HEK293 (cell line): ENCODE data around the gene ERRFI1.

Experiments
- TCF7L2 ChIP-seq: IDR thresholded peaks from 2 replicates; pipeline ENCODE4 v1.6.1; 2011; ENCODE audit warnings: low read depth, mild to moderate bottlenecking, inconsistent platforms, low read length, moderate library complexity, borderline replicate concordance
- YY1 ChIP-seq: fragments of 450-650 bp; formaldehyde crosslinking; IDR thresholded peaks from 2 replicates; pipeline ENCODE4 v1.5.1; 2018; ENCODE audit warnings: missing biosample characterization, missing genetic modification characterization
- ZNF121 ChIP-seq: fragments of 450-650 bp; formaldehyde crosslinking; IDR thresholded peaks from 2 replicates; pipeline ENCODE4 v1.5.1; 2016; ENCODE audit warnings: missing biosample characterization, missing genetic modification characterization
- ZNF214 ChIP-seq: fragments of 450-650 bp; formaldehyde crosslinking; IDR thresholded peaks from 2 replicates; pipeline ENCODE4 v1.5.1; 2017; ENCODE audit warnings: missing biosample characterization, mild to moderate bottlenecking, missing genetic modification characterization, borderline replicate concordance
- TF ChIP-seq, protein P1 (sequence below): fragments of 450-650 bp; formaldehyde crosslinking; IDR thresholded peaks from 2 replicates; pipeline ENCODE4 v1.5.1; 2016; ENCODE audit warnings: missing biosample characterization, missing genetic modification characterization
- TF ChIP-seq, protein P2 (sequence below): fragments of 450-650 bp; formaldehyde crosslinking; IDR thresholded peaks from 2 replicates; pipeline ENCODE4 v1.5.1; 2016; ENCODE audit warnings: missing biosample characterization, missing genetic modification characterization
- TF ChIP-seq, protein P3 (sequence below): fragments of 450-650 bp; formaldehyde crosslinking; optimal IDR thresholded peaks from 2 replicates; pipeline ENCODE3; 2016; ENCODE audit warnings: missing biosample characterization, mild to moderate bottlenecking, missing genetic modification characterization
- TF ChIP-seq, protein P4 (sequence below): fragments of 450-650 bp; formaldehyde crosslinking; IDR thresholded peaks from 2 replicates; pipeline ENCODE4 v1.5.1; 2017; ENCODE audit warnings: missing biosample characterization, mild to moderate bottlenecking, missing genetic modification characterization, moderate library complexity

DNA sequence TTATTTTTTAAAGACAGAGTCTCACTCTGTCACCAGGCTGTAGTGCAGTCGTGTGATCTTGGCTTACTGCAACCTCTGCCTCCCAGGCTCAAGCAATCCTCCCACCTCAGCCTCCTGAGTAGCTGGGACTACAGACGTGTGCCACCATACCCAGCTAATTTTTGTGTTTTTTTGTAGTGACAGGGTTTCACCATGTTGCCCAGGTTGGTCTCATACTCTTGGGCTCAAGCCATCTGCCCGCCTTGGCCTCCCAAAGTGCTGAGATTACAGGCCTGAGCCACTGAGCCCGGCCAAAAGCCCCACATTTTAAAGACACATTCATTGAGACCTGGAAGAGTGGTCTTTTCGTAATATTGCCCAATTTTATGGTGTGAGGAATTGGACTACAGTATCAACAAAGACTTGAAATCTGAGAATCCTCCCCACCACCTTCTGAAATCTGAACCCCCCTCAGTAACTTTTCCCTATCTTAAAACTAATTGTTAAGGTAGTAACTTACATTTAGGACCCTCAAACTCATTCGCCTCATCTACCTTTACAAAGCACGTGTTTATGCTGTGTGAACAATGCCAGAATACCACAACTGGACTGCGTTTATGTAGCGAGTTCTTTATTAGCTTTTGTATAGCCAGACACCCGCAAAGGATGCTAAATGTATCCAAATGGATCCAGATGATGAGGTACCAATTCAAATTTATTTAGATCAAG is 2.7 kb downstream of the ERRFI1 start:
- TF ChIP-seq, protein P1, sequence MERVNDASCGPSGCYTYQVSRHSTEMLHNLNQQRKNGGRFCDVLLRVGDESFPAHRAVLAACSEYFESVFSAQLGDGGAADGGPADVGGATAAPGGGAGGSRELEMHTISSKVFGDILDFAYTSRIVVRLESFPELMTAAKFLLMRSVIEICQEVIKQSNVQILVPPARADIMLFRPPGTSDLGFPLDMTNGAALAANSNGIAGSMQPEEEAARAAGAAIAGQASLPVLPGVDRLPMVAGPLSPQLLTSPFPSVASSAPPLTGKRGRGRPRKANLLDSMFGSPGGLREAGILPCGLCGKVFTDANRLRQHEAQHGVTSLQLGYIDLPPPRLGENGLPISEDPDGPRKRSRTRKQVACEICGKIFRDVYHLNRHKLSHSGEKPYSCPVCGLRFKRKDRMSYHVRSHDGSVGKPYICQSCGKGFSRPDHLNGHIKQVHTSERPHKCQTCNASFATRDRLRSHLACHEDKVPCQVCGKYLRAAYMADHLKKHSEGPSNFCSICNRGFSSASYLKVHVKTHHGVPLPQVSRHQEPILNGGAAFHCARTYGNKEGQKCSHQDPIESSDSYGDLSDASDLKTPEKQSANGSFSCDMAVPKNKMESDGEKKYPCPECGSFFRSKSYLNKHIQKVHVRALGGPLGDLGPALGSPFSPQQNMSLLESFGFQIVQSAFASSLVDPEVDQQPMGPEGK (tag by site-specific recombination): no peak
- TF ChIP-seq, protein P2, sequence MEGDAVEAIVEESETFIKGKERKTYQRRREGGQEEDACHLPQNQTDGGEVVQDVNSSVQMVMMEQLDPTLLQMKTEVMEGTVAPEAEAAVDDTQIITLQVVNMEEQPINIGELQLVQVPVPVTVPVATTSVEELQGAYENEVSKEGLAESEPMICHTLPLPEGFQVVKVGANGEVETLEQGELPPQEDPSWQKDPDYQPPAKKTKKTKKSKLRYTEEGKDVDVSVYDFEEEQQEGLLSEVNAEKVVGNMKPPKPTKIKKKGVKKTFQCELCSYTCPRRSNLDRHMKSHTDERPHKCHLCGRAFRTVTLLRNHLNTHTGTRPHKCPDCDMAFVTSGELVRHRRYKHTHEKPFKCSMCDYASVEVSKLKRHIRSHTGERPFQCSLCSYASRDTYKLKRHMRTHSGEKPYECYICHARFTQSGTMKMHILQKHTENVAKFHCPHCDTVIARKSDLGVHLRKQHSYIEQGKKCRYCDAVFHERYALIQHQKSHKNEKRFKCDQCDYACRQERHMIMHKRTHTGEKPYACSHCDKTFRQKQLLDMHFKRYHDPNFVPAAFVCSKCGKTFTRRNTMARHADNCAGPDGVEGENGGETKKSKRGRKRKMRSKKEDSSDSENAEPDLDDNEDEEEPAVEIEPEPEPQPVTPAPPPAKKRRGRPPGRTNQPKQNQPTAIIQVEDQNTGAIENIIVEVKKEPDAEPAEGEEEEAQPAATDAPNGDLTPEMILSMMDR: no peak
- no peak for TF ChIP-seq YY1 (tag by site-specific recombination)
- TF ChIP-seq, protein P3, sequence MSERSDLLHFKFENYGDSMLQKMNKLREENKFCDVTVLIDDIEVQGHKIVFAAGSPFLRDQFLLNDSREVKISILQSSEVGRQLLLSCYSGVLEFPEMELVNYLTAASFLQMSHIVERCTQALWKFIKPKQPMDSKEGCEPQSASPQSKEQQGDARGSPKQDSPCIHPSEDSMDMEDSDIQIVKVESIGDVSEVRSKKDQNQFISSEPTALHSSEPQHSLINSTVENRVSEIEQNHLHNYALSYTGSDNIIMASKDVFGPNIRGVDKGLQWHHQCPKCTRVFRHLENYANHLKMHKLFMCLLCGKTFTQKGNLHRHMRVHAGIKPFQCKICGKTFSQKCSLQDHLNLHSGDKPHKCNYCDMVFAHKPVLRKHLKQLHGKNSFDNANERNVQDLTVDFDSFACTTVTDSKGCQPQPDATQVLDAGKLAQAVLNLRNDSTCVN (tag by site-specific recombination): no peak
- TF ChIP-seq, protein P4, sequence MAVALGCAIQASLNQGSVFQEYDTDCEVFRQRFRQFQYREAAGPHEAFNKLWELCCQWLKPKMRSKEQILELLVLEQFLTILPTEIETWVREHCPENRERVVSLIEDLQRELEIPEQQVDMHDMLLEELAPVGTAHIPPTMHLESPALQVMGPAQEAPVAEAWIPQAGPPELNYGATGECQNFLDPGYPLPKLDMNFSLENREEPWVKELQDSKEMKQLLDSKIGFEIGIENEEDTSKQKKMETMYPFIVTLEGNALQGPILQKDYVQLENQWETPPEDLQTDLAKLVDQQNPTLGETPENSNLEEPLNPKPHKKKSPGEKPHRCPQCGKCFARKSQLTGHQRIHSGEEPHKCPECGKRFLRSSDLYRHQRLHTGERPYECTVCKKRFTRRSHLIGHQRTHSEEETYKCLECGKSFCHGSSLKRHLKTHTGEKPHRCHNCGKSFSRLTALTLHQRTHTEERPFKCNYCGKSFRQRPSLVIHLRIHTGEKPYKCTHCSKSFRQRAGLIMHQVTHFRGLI (tag by site-specific recombination): no peak
- TF ChIP-seq ZNF121 (tag by site-specific recombination): no peak
- no peak for TF ChIP-seq ZNF214 (tag by site-specific recombination)
- no peak for TF ChIP-seq TCF7L2
